HG03066 (cell line): ENCODE data around the gene CACNA1B.
"Not testable (repeated sequence)": the region's sequence is repeated elsewhere in the genome, so short reads cannot be mapped to it uniquely, and the experiment has no call there.

Experiments used
- ATAC-seq: cut with Tn5 transposase; IDR thresholded peaks from one replicate; pipeline ENCODE4 v1.9.1; 2021; ENCODE audit warnings: low read depth; ENCODE audit not compliant: unreplicated experiment

CACNA1B gene

GRCh38 chr9:137877506-137878122 lies at the start of gene CACNA1B:
TSS of gene CACNA1B (plus strand) at chr9:137877782. CDS start at chr9:137877934, 152 bp downstream.
- not testable (repeated sequence) for ATAC-seq

GRCh38 chr9:137827908-137828526 lies 49.6 kb upstream of the CACNA1B start:
- ATAC-seq = no peak

GRCh38 chr9:137828527-137829259 lies 48.9 kb upstream of the CACNA1B start:
- no peak for ATAC-seq

- no peak for ATAC-seq
Observed at GRCh38 chr9:137829260-137829996, 48.2 kb upstream of the CACNA1B start.

GRCh38 chr9:137832191-137832700 lies 45.3 kb upstream of the CACNA1B start:
- ATAC-seq = no peak

GRCh38 chr9:137832830-137833590 lies 44.6 kb upstream of the CACNA1B start:
- ATAC-seq = no peak

GRCh38 chr9:137833721-137834613 lies 43.6 kb upstream of the CACNA1B start:
- no peak for ATAC-seq

GRCh38 chr9:137834846-137835546 lies 42.6 kb upstream of the CACNA1B start:
- no peak for ATAC-seq

GRCh38 chr9:137836151-137836830 lies 41.3 kb upstream of the CACNA1B start:
- ATAC-seq = no peak

- no peak for ATAC-seq
Observed at GRCh38 chr9:137836831-137837241, 40.7 kb upstream of the CACNA1B start.

GRCh38 chr9:137837345-137838278 lies 40.0 kb upstream of the CACNA1B start:
- no peak for ATAC-seq

- no peak for ATAC-seq
Observed at GRCh38 chr9:137838576-137838975, 39.0 kb upstream of the CACNA1B start.

GRCh38 chr9:137843355-137843754 lies 34.2 kb upstream of the CACNA1B start:
- ATAC-seq = no peak

GRCh38 chr9:137851516-137852267 lies 25.9 kb upstream of the CACNA1B start:
- ATAC-seq = no peak

GRCh38 chr9:137853392-137853995 lies 24.1 kb upstream of the CACNA1B start:
- ATAC-seq = no peak

- no peak for ATAC-seq
Observed at GRCh38 chr9:137860361-137860760, 17.2 kb upstream of the CACNA1B start.
